Iris pigment epithelial cell (primary cell): ENCODE data around the gene TLK1.
"Not testable (repeated sequence)": the region's sequence is repeated elsewhere in the genome, so short reads cannot be mapped to it uniquely, and the experiment has no call there.

Experiments used
- DNase-seq: peaks from one replicate; pipeline ENCODE4 v3.0.0-alpha.2; 2011; ENCODE audit warnings: low read depth

The TLK1 gene

DNA sequence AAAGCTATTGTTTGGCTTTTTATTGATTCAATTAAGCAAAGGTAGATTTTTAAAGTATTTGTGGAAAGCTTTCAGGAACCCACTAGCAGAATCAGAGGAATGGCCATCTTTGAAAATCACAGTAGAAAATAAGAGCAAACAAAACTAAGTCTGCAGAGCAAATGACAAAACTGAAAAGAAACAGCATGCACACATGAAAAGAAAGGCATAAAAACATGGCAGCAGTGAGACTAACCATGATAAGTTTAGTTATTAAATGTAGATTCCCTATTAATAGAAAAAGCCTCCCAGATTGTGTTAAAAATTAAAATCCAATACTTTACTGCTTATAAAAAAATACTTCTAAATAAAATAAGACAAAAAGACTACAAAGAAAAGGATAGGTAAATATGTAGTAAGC is 9.1 kb upstream of the TLK1 start:
- DNase-seq: no peak

DNA sequence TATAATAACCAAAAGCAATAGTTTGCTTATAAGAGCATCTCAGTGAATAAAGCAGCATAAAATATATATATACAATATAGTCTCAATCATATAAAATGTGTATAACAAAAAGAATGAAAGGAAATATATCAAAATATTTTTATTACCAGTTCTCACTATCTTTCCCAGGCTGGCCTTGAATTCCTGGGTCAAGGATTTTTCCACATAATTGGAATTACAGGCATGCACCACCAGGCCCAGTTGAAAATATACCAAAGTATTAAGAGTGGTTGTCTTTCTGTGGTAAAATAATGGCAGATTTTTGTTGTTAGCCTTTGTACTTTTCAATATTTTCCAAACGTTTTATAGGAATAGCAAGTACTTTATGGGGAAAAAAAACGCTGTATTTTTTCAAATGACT is 8.6 kb upstream of the TLK1 start:
- no peak for DNase-seq

DNA sequence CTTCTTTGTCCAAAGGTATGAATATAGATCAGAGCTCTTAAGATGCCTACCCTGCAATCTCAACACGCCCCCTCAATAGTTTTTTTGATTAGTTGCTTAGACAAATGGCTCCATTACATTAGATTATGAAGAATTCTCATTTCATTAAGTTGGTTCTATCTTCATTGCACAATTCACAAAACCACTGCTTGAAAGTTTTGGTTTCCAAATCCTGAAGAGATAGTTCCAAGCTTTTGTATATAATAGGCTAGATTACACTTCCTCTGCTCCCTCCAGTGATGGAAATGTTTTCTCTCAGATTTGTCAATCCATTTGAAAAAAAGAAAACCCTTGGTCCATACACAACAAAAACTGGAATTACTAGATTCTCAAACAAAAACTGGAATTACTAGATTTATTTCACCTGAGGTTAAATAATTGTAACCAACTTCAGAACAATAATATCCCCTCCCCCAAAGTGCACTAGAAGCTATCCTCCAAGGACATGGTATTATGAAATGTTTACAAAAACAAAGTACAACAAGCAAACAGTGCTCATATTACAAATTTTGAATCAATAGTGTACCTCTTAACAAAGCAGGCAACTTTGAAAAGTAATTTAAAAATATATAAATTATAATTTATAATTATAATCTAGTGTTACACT is 6.8 kb upstream of the TLK1 start:
- DNase-seq: peak; percentile 20

DNA sequence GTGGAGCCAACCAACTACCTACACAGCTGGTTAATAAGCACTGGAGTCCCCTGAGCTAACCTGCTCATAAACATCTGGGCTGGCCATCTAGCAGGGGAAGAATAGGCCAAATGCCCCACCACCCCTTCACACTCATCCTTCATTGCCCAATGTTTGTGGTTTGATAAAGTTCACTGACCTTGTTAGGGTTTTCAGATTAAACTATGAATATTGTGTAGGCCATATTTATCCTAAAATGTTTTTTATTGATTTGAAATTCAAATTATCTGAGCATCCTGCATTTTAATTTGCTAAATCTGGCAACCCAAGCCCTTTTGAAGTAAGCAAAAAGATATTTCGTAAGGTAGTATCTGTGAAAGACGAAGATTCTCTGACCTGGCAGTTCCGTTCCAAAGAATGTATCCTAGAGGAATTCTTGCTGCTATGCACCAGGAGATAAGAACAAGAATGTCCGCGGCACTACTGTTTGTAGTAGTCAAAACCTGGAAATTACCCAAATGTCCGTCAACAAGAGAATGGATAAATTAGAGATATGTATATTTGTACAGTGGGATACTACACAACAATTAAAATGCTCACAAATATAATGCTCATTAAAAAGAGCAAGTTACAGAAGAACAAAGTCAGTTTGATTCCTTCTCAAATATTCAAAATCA is 5.8 kb upstream of the TLK1 start:
- no peak for DNase-seq

DNA sequence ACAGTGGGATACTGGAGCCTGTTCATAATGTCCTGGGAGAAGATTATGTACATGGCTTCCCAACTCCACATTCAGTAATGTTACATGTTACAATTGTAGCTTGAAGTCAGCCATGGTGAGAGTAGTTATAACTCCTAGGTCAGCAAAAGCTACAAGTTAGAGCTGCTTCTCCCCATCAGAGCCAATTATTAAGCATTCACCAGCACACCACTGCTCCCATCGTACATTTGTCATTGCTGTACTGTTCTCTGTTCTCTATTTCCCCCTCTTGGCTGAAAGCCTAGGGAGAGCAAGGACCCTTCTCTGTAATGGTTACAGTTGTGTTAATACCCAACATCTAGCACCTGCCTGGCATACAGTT is 5.3 kb upstream of the TLK1 start:
- DNase-seq: no peak

DNA sequence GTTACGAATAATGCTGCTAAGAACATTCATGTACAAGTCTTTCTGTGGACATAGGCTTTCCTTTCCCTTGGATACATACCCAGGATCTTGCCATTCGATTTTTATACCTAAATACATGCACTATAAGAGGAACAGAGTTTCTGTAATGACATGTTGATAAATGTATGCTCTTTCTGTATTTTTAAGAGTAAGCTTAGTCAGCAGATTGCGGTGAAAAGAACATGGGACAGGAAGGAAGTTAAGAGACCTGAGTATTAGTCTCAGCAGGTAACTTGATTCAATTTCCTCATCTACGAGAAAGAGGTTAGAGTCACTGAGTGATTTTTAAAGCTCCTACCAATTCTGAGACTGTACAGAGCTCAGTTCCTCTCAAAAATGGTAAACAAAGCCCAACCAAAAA is 2.6 kb upstream of the TLK1 start:
- DNase-seq: no peak

DNA sequence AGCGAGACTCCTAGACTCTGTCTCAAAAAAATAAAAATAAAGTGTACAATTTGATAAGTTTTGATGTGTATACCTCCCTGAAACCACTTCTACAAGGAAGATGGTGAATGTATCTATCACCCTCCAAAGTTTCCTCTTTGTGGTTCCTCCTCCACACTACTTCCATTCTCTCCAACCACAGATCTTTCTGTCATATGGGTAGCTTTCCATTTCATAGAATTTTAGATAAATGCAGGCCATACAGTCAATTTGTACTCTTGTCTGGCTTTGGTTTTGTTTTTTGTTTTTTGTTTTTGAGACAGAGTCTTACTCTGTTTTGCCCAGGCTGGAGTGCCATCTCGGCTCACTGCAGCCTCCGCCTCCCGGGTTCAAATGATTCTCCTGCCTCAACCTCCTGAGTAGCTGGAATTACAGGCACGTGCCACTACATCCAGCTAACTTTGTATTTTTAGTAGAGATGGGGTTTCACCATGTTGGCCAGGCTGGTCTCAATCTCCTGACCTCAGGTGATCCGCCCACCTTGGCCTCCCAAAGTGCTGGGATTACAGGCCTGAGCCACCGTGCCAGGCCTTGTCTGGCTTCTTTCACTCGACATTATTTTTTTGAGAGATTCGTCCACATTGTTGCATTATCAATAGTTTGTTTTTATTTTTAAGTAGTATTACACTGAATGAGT is 2.0 kb upstream of the TLK1 start:
- not testable (repeated sequence) for DNase-seq

DNA sequence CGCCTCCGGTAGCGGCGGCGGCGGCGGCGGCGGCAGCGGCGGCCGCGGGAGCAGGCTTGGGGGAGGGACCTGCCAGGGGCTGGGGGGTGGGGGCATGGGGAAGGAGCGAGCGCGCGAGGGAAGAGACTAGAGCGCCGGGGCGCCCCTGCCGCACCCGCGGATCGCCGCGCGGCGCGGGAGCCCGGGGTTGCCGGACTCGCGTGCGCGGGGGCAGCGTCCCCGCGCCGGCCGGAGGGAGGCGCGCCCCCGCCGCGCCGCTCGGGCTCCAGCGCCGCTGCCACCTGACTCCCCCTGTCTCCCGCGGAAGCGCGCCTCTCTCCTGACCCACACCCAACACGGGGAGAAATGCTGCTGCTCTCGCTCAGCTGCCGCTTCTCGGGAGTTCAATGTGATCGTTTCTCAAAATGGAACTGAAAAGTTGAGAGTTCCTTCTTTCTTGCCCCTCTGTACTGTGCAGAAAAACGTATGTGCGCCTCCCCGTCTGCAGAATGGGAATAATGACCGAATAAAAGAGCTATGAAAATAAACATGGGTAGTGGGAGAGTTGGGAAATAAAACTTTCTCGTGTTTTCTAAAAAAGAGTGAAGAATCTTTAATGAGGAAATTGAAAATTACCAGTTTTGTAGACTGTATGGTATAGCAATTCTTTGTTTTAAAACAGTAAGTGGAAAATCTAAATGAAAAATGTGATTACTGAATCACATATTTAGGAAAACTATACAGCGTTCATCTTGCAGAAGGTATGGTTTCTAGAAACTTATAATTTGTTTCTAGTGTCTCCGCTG is 455 bp upstream of the TLK1 start:
- peak; percentile 73 for DNase-seq

DNA sequence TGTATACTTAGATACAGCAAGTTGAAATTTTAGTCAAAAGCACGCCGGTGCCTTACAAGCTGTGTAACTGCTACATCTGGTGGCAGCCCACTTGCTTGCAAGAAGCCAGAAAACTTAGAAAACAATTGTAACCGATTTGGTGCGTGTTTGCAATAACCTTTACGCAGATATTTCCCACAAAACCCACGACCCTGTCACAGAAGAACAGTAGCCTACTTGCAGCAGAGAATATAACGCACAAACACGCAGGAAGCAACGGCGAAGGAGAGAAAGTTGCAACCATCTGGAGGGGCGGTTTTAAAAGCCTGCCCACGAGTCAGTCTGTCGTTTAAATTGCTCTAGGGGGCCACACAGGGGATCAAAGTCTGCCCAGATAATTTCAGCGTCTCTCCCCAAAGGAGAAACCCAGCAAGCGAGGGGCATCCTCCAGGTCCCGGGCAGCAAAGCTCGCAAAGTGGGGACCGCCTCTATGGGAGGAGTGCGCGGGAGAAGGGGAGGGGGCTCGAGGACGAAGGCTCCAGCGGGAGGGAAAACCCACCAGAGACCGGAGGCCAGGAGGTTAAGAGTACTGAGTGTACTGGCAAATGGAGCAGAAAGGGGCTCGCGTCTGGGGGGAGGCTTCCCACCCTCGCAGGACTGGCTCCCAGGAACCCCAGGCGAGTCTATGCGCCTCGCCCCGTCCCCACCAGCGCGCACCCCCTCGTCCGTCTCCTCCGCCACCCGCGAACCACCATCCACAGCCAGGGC is 1.1 kb downstream of the TLK1 start:
- DNase-seq: peak; percentile 86

DNA sequence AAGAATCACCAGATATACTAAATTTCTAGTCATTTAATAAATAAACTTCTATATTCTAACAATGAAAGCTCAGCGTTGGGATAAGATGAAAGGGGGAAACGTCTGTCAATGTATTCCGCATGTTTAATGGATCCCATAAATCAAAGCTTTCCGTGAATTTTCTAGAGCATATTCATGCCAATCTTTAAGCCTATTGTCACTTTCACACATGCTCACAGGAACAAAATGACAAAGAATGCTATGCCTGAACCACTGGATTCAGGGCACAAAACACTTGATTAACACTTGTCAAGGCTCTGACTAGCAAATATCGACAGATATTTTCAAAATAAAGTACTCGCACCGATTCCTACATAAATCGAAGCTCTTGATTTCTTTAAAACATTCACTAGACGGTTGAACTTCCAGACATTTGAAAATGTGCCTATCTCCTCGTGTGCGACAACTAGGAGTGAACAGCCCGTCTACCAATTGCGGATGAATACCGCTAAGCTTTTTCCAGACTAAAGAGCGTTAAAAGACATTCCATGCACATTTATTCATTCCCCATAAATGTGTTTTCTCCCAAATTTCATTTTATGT is 1.8 kb downstream of the TLK1 start:
- no peak for DNase-seq

DNA sequence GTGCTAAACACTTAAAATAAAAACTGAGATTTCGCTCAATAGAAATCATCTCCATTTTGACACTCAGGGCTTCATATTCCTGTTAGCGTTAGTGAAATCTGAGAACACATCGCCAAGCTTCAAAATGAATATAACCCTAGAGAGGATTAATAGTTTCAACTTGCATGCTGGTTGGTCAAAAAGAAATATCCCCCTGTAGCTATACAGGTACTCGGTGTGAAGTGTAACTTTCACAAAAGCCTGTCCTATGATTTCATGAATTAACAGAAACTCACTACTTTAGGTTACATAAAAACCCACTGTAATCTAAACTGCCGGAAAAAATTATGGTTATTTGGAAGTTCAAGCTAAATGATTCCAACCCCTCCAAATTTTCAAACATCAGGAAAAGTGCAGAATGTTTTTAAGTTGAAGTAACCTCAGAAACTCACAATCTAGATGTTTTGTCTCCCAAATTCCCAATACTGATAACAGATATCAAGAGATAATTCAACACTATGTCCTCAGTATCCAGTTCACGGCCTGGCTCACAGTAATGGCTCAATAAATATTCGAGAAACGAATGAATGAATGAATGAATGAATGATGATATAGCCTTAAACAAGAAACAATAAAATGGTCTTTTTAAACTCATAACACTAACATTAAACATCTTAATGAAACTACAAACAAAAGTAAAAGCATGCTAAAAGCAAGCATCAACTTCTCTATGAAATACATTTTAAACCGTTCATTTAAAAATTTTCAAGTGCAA is 2.5 kb downstream of the TLK1 start:
- DNase-seq: no peak

DNA sequence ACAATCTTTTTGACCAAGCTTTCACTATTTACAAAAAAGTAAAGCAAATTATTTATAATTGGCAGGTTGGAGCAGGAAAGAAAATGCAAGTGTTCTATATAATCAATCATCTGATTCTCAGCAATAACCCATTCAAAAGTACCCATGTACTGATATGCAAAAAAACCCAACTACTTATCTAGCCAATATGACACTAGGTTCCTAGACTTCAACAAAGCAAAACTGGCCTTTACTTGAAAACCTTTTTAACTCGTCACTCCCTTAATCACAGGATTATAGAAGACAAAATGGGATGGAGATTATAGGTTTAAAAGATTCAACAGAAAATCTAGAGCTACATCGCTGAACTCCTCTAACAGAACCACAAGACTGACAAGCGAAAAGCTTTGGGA is 3.6 kb downstream of the TLK1 start:
- no peak for DNase-seq

DNA sequence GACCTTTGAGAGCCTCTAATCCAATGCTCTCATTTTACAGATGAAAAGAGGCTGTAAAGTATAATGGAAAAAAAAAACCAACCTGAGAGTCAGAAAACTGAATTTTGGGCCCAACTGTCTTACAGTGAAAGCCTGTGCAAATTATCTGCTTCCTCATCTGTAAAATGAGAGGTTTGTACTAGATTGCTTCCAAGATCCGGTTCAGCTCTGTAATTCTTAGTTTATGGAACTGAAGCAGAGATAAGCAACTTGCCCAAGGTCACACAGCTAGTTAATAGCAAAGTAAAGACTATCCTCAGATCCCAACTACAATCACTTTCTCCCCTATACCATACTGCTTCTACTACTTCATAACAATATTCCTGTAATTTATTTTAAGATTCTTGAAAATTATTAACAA is 6.3 kb downstream of the TLK1 start:
- peak; percentile 40 for DNase-seq

DNA sequence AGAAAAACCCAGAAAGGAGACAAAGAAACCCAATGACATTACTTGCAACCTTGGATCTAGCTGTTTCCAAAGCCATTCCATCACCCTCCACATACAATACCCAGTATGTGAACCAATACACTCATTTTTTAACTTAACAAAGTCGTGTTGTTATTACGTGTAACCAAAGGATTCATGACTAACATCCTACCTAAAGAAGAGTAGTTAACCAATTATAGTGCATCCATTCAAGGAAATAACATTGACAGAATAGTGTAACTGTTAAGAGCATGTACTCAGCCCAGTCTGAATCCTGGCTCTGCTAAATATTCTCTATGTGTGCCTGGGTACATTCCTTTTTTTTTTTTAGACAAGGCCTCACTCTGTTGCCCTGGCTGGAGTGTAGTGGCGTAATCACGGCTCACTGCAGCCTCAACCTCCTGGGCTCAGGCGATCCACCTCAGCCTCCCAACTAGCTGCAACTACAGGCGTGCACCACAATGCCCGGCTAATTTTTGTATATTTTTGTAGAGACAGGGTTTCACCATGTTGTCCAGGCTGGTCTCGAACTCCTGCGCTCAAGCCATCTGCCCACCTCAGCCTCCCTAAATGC is 9.9 kb downstream of the TLK1 start:
- no peak for DNase-seq

DNA sequence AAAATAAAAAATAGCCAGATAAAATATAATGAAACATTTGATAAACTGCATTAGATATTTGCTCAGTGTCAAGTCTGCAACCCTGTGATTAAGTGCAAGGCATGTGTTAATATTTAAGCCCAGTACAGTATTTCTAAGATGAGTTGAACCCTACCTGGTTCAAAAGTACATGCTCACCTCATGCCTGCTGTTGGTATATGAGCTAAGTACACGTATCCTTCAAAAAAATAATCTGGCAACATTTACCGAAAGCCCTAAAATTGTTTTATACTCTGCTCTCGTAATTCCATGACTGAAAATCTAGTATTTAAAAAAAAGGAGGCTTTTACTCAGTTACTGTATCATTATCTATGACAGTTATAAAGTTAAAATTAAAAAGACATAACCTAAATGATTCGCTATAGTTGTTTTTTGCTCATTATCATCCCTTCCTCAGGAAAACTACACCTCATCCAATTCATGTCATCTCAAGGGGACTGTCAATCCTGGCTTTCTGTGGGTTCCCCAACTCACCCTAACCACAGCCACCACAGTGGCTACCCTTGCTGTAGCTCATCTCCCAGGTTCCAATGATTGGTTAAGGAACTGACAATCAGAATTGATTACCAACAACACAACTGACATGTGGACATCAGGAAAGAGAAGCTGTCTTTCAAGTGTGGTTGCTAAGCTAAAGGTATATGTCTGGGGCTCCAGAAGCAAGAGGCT is 10.6 kb downstream of the TLK1 start:
- no peak for DNase-seq

DNA sequence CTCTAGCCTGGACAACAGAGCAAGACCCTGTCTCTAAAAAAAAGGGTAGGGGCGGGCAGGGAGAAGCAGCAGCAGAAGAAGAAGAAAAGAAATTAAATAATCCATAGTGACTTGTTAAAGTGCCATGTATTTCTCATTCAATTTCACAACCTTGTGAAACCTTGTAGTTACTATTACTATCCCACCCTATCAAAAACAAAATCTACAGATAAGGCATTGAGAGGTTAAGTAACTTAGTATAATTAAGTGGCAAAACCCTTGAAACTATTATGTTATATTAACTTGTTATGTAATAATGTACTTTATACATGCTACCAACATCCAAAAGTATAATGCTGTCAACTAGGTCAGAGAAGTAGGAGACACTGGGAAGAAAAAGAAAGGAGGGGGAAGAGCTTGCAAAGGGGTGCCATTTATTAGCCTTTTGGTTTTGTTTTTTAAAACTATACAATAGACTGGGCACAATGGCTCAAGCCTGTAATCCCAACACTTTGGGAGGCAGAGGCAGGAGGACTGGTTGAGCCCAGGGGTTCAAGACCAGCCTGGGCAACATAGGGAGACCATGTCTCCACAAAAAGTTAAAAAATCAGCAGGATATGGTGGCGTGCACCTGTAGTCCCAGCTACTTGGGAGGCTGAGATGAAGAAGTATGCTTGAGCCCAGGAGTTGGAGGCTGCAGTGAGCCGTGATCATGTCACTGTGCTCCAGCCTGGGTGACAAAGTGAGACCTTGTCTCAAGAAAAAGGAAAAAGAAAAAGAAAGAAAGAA is 11.3 kb downstream of the TLK1 start:
- DNase-seq: no peak

DNA sequence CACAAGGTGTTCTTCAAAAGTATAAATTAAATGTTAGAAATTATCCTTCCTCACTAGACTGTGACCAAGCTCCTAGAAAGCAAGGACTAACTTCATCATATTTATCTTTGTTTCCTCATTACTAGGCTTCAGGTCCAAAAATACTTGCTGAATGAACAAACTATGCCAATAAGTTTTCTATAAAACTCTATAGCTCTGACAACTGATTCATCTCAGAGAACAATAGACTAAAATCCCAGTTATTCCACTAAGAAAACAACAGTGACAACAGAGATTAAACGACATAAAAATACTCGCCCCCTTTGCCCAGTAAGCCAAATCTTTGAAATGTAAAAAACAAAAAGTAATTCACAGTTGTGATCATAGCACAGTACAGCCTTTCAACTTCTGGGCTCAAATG is 13.6 kb downstream of the TLK1 start:
- no peak for DNase-seq

DNA sequence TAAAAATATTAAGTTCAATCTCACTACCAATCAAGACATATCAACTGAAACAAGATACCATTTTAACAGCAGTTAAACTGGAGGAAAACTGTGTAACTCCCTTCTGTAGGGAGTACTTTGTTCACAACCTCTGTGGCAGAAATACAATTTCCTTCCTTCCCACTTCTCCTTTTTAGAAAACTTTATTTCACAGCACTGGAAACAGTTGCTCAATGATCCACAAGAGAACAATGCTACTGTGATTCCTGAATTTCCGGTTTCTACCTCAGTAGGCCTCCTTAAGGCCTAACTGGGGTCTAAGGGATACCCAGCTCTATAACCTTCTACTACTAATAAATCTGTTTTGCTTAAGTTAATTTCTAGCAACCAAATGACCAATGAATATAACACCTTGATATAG is 14.1 kb downstream of the TLK1 start:
- no peak for DNase-seq

DNA sequence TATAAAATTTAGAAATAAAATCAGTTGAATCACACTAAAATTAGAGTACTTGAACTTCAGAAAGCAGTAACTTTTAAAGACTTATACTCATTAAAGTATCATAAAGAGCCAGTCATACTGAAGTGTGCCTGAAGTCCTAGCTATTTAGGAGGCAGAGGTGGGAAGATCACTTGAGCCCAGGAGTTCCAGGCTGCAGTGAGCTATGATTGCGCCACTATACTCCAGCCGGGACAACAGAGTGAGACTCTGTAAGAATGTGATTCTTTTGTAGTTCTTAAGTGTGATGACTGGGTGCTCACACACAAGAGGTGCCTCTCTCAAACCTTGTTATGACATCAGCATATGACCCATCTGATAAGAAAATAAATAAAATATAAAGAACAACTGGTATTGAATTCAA is 14.6 kb downstream of the TLK1 start:
- DNase-seq: no peak
